SK-N-SH (cell line): ENCODE data around the gene GRM5.

Experiments
- EZH2phosphoT487 ChIP-seq: fragments of 200-600 bp; sonication (generic); IDR thresholded peaks from 2 replicates; pipeline ENCODE4 v1.6.1; 2017; ENCODE audit warnings: low read depth, mixed run types, mild to moderate bottlenecking, antibody characterized with exemption, moderate library complexity, borderline replicate concordance
- YY1 ChIP-seq: IDR thresholded peaks from 2 replicates; pipeline ENCODE4 v1.4.0; 2012; ENCODE audit warnings: low read depth, mild to moderate bottlenecking
- TF ChIP-seq, protein P1 (sequence below): fragments of 200-600 bp; sonication (generic); IDR thresholded peaks from 2 replicates; pipeline ENCODE4 v1.6.1; 2017; ENCODE audit warnings: antibody characterized with exemption, mild to moderate bottlenecking, moderate library complexity
- TF ChIP-seq, protein P2 (sequence below): IDR thresholded peaks from 2 replicates; pipeline ENCODE4 v1.6.1; 2012; ENCODE audit warnings: mild to moderate bottlenecking, low read depth, low read length, moderate library complexity

DNA sequence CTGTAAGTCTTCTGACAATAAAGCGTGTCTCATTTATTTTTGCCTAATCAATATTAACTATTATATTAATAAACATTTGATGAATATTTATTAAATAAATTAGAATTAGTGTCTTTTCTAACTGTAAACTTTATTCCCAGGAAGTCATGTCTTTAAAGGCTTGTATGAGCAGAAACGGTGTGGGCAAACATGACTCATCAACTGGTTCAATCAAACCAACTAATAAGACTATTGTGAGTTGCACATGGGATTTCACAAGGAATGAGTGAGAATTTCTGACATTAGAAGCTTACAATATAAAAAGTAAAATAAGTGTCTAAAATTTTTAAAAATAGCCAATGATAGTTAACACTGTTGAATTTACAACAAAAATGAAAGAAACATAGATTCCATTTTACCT, 469.0 kb downstream of the GRM5 start:
- TF ChIP-seq YY1 (no peak), EZH2phosphoT487 (no peak)
- TF ChIP-seq, protein P1, sequence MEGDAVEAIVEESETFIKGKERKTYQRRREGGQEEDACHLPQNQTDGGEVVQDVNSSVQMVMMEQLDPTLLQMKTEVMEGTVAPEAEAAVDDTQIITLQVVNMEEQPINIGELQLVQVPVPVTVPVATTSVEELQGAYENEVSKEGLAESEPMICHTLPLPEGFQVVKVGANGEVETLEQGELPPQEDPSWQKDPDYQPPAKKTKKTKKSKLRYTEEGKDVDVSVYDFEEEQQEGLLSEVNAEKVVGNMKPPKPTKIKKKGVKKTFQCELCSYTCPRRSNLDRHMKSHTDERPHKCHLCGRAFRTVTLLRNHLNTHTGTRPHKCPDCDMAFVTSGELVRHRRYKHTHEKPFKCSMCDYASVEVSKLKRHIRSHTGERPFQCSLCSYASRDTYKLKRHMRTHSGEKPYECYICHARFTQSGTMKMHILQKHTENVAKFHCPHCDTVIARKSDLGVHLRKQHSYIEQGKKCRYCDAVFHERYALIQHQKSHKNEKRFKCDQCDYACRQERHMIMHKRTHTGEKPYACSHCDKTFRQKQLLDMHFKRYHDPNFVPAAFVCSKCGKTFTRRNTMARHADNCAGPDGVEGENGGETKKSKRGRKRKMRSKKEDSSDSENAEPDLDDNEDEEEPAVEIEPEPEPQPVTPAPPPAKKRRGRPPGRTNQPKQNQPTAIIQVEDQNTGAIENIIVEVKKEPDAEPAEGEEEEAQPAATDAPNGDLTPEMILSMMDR = no peak
- TF ChIP-seq, protein P2, sequence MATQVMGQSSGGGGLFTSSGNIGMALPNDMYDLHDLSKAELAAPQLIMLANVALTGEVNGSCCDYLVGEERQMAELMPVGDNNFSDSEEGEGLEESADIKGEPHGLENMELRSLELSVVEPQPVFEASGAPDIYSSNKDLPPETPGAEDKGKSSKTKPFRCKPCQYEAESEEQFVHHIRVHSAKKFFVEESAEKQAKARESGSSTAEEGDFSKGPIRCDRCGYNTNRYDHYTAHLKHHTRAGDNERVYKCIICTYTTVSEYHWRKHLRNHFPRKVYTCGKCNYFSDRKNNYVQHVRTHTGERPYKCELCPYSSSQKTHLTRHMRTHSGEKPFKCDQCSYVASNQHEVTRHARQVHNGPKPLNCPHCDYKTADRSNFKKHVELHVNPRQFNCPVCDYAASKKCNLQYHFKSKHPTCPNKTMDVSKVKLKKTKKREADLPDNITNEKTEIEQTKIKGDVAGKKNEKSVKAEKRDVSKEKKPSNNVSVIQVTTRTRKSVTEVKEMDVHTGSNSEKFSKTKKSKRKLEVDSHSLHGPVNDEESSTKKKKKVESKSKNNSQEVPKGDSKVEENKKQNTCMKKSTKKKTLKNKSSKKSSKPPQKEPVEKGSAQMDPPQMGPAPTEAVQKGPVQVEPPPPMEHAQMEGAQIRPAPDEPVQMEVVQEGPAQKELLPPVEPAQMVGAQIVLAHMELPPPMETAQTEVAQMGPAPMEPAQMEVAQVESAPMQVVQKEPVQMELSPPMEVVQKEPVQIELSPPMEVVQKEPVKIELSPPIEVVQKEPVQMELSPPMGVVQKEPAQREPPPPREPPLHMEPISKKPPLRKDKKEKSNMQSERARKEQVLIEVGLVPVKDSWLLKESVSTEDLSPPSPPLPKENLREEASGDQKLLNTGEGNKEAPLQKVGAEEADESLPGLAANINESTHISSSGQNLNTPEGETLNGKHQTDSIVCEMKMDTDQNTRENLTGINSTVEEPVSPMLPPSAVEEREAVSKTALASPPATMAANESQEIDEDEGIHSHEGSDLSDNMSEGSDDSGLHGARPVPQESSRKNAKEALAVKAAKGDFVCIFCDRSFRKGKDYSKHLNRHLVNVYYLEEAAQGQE = no peak
